ENCODE measurements around the gene PIK3IP1.
A peak's percentile ranks its signal among the peaks of the same experiment; 100 is the strongest.

GRCh38 chr22:31272522-31273446 is 19.5 kb downstream of the PIK3IP1 start:
- TF ChIP-seq CTCF (conservative IDR thresholded peaks at IDR 0.05; ENCODE audit: low read length) (peak; percentile 73), EZH2phosphoT487 (IDR thresholded peaks at IDR 0.05; ENCODE audit: borderline replicate concordance) (no peak)
